HG02970 (cell line): Measurements from ENCODE around the gene FBXL7.

Experiments used
- ATAC-seq: cut with Tn5 transposase; IDR thresholded peaks from one replicate; pipeline ENCODE4 v1.9.1; 2021; ENCODE audit warnings: mild to moderate bottlenecking, moderate library complexity, moderate number of reproducible peaks; ENCODE audit not compliant: unreplicated experiment, low FRiP score

The FBXL7 gene

DNA sequence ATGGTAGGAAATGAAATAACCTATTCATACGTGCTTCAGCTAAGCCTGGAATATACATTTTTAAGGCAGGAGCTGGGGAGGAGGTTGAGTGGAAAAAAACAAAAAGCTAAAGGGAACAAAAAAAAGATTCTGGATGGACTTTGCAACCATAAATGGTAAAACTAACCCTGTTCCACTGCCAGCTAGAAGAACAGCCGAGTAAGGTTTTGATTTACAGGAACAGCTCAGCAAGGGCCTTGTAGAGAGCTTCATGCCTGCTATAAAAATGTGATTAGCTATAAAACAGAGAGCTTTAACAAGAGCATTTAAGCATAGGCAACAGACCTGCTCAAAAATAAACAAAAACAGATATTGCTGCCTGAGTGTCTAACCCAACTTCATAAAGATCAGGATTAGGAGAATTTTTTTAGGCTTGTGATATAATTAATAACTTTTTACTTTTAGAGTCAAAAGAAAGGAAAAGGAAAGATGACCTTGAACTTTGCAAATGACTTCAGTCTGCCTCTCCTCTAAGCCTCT lies 194.8 kb downstream of the FBXL7 start:
- ATAC-seq = no peak

DNA sequence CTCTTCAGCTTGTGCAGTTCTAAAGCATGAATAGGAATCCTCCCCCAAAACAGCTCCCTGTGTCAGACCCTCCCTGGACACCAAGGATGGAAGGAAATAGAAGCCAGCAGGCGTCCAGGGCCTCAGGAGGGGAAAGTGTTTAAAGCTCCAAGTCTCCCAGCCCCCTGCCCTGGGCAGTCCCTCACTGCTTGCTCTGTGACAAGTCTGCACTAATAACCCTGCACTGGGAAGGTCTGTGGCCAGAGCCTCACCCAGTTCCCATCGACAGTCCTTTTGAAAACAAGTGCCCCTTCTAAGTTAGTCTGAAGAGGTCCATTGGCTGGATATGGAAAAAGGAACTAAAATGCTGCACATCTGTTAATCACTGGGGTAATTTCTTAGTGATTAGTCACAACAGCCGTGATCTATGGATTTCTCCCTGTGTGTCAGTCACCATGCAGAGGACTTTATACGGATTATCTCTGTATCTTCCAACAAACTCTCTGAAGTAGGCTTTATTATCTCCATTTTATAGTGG lies 195.3 kb downstream of the FBXL7 start:
- ATAC-seq = no peak

DNA sequence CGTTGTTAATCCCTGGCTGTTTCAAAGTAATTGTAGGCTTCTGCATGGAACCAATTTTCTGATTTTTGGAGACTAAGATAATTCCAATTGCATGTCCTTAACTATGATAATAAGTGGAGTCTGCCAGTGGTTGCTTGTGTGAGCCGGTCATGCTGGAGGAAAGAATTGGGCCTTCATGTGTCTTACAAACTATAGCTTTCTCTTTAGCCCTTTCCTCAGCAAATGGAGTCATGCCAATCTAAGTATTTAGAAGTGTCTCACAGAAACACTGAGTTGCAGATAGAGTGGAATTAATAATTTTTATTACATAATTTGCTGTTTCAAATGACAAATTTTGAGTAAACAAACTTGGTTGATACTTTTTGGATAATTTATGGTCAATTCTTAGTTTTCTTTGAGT lies 200.4 kb downstream of the FBXL7 start:
- ATAC-seq = no peak

GRCh38 chr5:15702102-15702501 lies 202.1 kb downstream of the FBXL7 start:
- ATAC-seq = no peak

- ATAC-seq = no peak
Observed at GRCh38 chr5:15703901-15704300, 203.9 kb downstream of the FBXL7 start.

GRCh38 chr5:15704397-15704947 lies 204.5 kb downstream of the FBXL7 start:
- no peak for ATAC-seq

- no peak for ATAC-seq
Observed at GRCh38 chr5:15707631-15708030, 207.7 kb downstream of the FBXL7 start.

DNA sequence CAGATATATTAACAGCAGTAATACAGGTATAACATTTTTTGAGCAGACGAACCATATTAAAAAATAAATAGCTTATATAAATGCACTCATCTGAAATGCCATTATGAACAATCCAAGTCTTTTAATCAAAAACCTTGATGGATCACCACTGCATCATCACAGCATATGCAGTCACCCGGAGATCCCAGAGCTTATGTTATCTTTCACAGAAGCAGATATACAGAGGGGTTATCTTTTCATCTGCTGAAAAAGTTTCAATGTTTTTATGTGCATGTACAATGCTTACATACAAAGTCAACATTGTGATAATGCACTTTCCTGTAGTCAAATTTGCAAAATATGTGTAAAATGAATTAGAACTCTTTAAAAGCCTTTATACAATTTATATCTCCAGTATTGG lies 211.9 kb downstream of the FBXL7 start:
- no peak for ATAC-seq

GRCh38 chr5:15715535-15715934 lies 215.6 kb downstream of the FBXL7 start:
- ATAC-seq = no peak

DNA sequence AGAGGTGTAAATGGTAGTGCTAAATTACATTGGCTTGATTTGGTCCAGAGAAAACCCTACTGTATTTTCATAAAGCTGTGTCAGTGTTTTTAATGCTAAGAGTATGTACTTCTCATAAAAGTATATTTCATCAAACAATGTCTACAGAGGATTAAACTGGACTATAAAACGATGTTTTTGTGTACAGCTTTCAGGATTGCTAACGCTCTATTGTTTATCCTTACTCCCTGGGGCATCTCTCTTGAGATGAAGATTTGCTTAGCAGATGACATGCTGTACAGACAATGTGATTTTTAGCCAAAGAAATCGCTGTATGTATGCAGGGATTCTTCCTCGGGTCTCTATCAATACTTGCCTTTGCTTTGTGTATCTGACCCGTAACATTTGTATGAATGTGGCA lies 216.0 kb downstream of the FBXL7 start:
- ATAC-seq = no peak

- no peak for ATAC-seq
Observed at GRCh38 chr5:15717001-15717400, 217.0 kb downstream of the FBXL7 start.

- no peak for ATAC-seq
Observed at GRCh38 chr5:15718421-15719179, 218.6 kb downstream of the FBXL7 start.

- ATAC-seq = no peak
Observed at GRCh38 chr5:15719784-15720183, 219.8 kb downstream of the FBXL7 start.

GRCh38 chr5:15720515-15720914 lies 220.5 kb downstream of the FBXL7 start:
- ATAC-seq = no peak

DNA sequence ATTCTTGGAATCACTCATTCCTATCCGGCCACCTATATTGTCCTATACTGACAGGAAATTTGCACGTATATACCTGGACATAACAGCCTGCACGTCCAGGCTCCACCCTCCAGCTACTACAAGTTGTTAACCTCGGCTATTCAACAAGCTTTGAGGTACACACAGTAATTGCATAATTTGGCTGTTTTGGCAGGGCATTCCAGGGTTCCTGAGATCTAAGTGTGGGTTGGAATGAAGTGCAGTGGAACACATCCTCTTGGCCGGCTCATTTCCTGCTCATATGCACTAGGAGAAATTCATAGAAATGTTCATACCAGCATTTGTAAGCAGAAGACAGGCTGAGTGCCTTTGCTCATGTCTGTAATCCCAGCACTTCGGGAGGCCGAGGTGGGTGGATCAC lies 222.3 kb downstream of the FBXL7 start:
- no peak for ATAC-seq

DNA sequence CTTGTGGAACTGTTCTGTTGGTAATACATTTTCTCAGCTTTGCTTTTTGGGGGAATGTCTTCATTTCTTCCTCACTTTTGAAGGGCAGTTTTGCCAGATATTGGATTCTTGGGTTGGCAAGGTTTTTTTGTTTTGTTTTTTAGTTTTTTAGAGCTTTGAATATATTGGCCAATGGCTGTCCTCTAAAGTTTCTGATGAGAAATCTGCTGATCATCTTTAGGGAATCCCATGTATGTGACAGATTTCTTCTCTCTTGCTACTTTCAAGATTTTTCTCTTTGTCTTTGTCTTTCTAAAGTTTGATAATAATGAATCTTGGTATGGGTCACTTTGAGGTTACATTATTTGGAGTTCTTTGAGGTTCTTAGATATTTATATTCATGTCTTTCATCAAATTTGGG lies 227.4 kb downstream of the FBXL7 start:
- no peak for ATAC-seq

GRCh38 chr5:15728811-15729210 lies 228.8 kb downstream of the FBXL7 start:
- no peak for ATAC-seq

DNA sequence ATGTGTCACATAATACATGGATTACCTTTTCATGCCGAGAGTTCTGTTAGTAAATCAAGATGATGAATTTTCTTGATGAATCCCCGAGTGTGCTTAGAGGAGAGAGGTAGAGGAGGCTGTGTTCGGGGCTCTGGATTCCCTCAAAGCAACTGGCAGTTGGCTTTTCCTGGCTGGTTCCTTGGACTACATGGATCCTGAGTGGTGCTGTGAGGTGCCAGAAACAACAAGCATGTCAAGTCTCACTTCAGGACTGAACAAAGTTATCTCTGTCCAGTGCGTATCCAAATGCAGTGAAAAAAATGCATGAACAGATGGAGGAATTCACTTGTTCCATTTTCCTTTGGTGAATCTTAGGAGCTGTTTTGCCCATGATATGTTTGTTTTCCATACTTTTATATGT lies 231.7 kb downstream of the FBXL7 start:
- ATAC-seq = no peak

DNA sequence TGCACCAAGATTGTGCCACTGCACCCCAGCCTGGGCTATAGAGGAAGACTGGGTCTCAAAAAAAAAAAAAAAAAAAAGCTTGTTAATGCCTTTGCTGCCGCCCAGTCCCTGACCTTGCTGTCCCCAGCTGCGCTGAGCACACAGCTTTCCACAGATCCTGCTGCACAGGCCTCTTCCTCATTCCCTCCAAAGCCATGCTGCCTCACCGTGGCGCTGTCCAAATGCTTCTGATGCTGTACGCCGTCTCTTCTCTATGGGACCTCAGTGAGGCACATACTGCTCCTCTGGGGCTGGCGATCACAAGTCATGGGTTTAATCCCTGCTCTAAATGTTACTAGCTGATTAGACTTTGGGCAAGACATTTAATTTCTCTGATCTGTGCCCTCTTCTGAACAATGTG lies 234.1 kb downstream of the FBXL7 start:
- no peak for ATAC-seq

DNA sequence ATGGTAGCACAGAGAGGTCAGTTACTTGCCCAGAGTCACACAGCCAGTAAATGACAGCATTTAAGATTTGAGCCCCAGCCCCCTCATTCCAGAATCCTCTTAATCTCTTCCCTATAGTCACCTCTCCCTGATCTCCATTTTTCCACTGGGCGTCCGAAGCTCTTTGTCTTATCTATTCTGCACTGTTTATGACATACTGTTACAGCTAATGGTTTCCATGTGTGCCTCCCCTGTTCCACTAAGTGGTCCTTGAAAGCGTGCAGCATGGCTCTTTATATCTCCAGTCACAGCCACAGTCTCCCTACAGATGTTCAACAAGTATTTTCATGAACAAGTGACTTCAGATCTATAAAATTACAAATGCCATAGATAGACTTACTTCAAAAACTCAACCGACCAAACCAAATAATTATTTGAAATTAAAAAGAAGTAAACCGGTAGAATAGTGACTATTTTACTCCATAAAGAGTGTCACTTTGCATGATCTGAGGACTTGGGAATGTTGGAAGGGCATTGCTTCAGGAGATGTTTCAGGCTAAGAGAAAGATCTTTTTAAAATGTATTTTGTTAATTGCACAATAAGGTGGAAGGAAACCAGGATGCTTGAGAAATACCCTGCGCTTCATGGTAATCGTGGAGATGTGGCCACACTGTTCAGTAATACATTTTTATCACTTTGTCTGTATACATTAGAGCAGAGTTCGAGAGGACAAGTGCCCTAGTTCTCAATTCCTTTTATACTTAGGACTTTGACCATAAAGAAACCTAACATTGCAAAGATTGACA lies 237.2 kb downstream of the FBXL7 start:
- ATAC-seq = no peak
